GM08714 (cell line): ENCODE data around the gene OR56A4.
"Not testable (repeated sequence)": the region's sequence is repeated elsewhere in the genome, so short reads cannot be mapped to it uniquely, and the experiment has no call there.

ENCODE experiments used
- H3K4me3 ChIP-seq: fragments of 200-500 bp; sonication (Bioruptor generic); 2 replicates; pipeline ENCODE4 v1.5.1; 2014; ENCODE audit warnings: mild to moderate bottlenecking, low read length, inconsistent platforms
- ZNF274 ChIP-seq: IDR thresholded peaks from 2 replicates; pipeline ENCODE4 v1.6.1; 2012; ENCODE audit warnings: mild to moderate bottlenecking, low read depth, low read length

OR56A4 gene

GRCh38 chr11:5992150-5992549, 14.6 kb downstream of the OR56A4 start:
- no peak for TF ChIP-seq ZNF274

GRCh38 chr11:5989203-5989602, 17.5 kb downstream of the OR56A4 start:
- H3K4me3 ChIP-seq: no peak overlapping the region
- TF ChIP-seq ZNF274: no peak

More at GRCh38 chr11:5992150-5992549, 14.6 kb downstream of the OR56A4 start:
- no peak overlapping the region for H3K4me3 ChIP-seq

GRCh38 chr11:5986885-5987284, 19.9 kb downstream of the OR56A4 start, which contains the start of gene OR52L1:
TSS of gene OR52L1 (minus strand) at chr11:5986985. CDS start at chr11:5986930, 55 bp downstream.
- TF ChIP-seq ZNF274: no peak
- no peak within 1 kb of the TSS for H3K4me3 ChIP-seq

DNA sequence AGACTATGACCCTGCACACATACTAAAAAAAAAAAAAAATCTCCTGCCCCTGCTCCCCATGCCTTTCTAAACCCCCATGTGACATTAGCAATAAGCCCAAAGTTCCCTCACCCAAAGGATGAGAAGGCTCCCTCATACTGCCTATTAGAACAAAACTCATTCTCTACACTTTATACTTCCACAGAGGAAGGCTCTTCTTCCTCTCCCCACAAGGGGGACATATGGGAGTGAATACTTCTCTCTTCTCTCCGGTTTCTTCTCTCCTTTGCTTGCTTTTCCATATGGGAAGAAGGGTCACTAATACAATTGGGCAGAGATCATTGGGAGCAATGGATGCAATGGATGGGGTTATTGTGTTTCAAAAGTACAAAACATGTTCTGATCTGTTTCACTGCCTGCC, 23.3 kb downstream of the OR56A4 start:
- H3K4me3 ChIP-seq: no peak overlapping the region
- no peak for TF ChIP-seq ZNF274

DNA sequence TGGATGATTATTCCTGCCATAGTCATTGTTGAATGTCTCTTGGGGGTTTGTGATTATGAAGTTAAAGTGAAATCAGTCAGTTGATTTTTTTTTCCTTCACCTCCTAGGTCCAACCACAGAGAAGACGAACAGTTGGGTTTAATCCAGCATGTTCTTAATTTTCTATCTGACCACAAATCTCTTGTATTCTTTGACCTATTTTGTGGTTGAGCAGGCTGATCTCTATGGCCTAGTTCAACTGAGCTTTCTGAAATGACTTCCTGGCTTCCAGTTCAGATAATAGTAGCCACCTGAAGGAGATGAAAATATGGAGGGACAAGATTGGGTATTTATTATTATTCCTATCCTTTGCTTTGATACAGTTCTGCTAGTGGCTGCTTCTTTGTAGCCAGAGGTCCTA, 33.2 kb downstream of the OR56A4 start:
- no peak overlapping the region for H3K4me3 ChIP-seq
- no peak for TF ChIP-seq ZNF274

GRCh38 chr11:5968394-5968793, 38.4 kb downstream of the OR56A4 start, which contains the start of gene OR56A5:
TSS of gene OR56A5 (minus strand) at chr11:5968494. CDS start at chr11:5968494, 0 bp downstream.
- H3K4me3 ChIP-seq: no peak within 1 kb of the TSS
- no peak for TF ChIP-seq ZNF274

GRCh38 chr11:5967708-5968107, 39.0 kb downstream of the OR56A4 start:
- no peak overlapping the region for H3K4me3 ChIP-seq
- no peak for TF ChIP-seq ZNF274

GRCh38 chr11:5966958-5967357, 39.8 kb downstream of the OR56A4 start:
- H3K4me3 ChIP-seq: no peak overlapping the region
- no peak for TF ChIP-seq ZNF274

GRCh38 chr11:5960704-5961320, 45.9 kb downstream of the OR56A4 start:
- H3K4me3 ChIP-seq: not testable (repeated sequence)

GRCh38 chr11:5955586-5955985, 51.2 kb downstream of the OR56A4 start:
- no peak for TF ChIP-seq ZNF274
- H3K4me3 ChIP-seq: no peak overlapping the region
